GM19324 (cell line): ENCODE measurements around the gene SNRNP48.

ENCODE experiments used
- ATAC-seq: cut with Tn5 transposase; IDR thresholded peaks from one replicate; pipeline ENCODE4 v1.9.1; 2021; ENCODE audit warnings: mild to moderate bottlenecking, moderate library complexity; ENCODE audit not compliant: unreplicated experiment, low FRiP score

The SNRNP48 gene

GRCh38 chr6:7639427-7639826, 49.4 kb downstream of the SNRNP48 start:
- no peak for ATAC-seq

DNA sequence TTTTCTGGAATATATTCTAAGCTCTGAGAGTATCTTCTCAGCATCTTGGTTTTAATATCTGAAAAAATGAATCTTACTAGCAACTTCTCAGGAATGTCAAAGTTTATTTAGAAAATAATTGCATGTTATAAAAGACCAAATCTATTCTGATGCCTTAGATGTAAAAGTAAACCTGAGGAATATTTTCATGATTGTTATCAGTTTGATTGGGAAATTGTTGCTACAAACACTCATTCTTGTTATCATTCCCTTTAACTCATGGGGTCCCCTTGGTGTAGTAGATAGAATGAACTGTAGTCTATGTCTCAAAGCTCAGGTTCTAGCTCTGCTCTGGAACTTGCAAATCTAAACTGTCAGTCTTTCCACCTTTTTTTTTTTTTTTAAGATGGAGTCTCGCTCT, 50.0 kb downstream of the SNRNP48 start:
- ATAC-seq, result no peak

GRCh38 chr6:7640607-7641577, 50.9 kb downstream of the SNRNP48 start:
- ATAC-seq, result no peak

DNA sequence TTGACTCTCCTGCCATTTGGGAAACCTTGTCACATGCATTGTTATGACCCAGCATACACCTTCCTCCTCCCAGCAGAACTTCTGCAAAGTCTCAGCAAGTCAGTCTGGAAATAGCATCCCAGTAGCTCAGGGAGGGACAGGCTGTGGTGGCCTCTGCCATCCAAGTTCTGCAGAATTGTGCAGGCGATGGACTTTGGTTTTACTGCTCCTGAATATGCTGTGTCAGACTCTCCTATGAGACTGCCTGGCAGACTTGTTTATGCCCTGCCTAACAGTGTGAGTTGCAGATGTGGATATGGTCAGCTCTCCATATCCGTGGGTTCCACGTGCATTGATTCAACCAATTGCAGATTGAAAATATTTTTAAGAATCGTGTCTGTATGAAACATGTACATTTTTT, 52.8 kb downstream of the SNRNP48 start:
- no peak for ATAC-seq

GRCh38 chr6:7644417-7644816, 54.4 kb downstream of the SNRNP48 start:
- no peak for ATAC-seq

GRCh38 chr6:7646394-7646793, 56.4 kb downstream of the SNRNP48 start:
- no peak for ATAC-seq

DNA sequence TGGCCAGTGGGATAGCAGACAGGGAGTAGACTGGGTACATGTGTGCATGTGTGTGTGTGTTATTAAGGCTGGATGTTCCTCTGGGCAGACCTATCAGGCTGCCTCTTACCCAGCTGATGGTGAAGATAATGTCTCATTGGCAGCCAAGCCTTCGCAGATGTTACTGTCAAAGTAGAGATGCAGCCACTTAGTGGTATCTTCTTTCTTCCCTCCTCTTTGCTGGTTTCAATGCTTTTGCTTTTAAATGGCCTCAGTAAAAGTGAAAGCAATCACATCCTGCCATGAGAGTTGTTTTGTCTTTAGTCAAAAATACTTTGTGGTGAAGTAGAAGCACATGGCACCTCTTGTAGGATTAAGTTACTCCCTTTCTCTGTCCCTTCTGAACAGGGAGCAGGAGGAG, 57.5 kb downstream of the SNRNP48 start:
- ATAC-seq, result no peak

GRCh38 chr6:7649037-7649810, 59.2 kb downstream of the SNRNP48 start:
- ATAC-seq, result no peak

GRCh38 chr6:7650878-7651277, 60.9 kb downstream of the SNRNP48 start:
- ATAC-seq, result no peak

- ATAC-seq, result no peak
These were observed 63.0 kb downstream of the SNRNP48 start for GRCh38 chr6:7652957-7653356.

DNA sequence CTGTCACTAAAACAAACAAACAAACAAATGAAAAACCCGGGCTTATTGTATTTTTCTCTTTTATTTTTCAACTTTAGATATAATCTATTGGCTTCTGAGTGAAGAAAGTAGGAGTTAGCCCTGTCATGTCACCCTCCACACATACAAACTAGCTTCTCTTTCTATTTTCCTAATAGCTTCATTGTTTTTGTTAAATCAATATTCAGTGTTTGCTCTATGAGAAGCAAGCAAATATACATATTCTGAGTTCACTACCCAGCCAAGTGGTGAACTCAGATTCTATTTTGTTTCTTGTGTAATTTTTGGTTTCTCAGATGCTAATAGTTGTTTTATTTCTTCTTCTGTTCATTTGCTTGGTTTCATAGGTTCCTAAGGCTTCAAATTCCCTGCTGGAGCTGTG, 66.4 kb downstream of the SNRNP48 start:
- no peak for ATAC-seq

DNA sequence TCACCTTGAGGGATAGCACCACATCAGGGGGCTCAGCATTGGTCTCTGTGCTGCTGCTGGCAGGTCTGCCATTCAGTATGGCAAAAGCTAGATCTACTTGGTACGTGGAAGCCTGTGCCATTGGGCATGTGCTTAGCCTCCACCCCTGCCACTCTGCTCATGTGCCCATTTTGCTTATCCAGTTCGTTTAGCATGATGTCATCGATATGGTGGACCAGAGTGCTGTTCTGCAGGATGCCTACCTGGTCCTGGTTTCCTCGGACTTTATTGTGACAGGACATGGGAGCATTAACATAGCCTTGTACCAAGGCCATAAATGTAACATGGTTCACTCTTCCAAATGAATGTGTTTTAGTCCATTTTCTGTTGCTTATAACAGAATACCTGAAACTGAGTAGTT, 68.5 kb downstream of the SNRNP48 start:
- no peak for ATAC-seq

DNA sequence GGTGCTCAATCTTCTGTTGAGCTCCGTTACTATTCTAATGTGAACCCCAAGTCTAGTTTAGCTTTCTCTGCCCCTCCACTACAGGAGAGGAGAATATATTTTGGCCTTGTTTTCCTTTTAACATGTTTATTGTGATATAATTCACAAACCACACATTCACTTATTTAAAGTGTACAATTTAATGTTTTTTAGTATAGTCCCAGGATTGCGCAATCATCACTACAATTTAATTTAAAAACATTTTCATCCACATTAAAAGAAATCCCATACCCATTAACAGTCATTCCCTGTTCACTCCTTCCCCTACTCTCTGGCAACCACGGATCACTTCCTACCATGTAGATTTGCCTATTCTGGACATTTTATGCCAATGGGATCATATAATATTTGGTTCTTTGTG, 71.4 kb downstream of the SNRNP48 start:
- no peak for ATAC-seq
